Hematopoietic multipotent progenitor cell treated with erythropoietin and hydrocortisone succinate and interleukin-3 and kit ligand, for 8 days (in vitro differentiated cells): Measurements from ENCODE around the gene SH3RF2.
"Not testable (repeated sequence)": the region's sequence is repeated elsewhere in the genome, so short reads cannot be mapped to it uniquely, and the experiment has no call there.

Experiments used
- DNase-seq: peaks from one replicate; pipeline ENCODE4 v3.0.0-alpha.2; 2015

The SH3RF2 gene

DNA sequence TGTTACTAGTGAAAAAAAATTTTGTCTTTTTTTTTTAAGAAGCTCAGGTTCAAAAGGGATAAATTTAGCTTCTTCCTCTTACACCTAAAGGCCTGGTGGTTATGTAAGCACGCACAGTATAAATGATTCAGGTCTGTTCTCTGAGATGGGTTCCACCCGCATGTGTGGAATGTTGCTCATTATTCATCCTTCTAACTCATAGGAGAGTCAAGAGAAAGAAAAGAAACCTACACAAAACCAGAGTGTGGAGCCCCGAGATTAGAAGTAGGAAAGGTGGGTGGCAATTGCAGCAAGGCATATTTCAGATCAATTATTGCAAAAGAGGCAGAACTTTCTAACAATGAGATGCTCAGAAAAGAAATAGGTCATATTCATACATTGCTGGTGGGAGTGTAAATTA, 155.5 kb downstream of the SH3RF2 start:
- DNase-seq = no peak

- DNase-seq = no peak
Measured at GRCh38 chr5:146098047-146098446, 161.7 kb downstream of the SH3RF2 start.

- DNase-seq = no peak
Measured at GRCh38 chr5:146101646-146102045, 165.3 kb downstream of the SH3RF2 start.

DNA sequence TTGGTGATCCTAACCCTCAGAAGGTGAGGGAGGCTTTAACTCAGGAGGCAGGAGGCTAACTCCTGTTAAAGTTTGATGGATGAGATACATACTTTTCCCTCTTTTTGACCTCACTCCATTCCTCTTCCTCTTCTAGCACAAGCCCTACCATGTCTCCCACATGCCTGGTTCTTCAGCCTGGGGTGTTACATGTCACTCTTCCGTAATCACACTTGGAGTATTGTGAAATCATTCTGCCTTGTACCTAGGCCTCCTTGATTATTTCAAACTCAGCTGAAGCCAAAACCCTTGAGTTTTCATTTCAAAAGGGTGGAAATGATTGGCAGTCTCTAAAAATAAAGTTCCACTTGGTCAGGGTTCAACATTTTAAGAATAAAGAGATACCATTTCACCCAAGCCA, 167.2 kb downstream of the SH3RF2 start:
- DNase-seq = no peak

DNA sequence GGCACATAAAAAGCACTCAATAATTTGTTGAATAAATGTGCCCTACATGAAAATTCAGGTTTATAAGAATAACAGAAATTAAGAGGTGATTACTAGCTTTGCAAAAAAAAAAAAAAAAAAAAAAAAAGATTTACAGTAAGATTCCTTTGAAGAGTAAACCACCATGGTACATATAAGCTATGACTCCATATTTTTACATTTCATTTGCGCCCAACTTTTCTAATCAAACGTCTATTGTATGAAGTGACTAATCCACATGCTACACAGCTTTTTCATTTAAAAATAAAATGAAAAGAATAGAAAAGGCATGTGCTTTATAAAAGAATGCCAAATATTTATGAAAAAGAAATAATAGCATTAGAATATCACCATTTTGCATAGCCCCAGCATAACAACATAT, 169.1 kb downstream of the SH3RF2 start, which contains the start of gene PLAC8L1:
Gene PLAC8L1, minus strand, starts transcription at position 101 of the 400 bp plus-strand sequence. CDS start 1,266 bp downstream, outside the sequence.
- DNase-seq = no peak

DNA sequence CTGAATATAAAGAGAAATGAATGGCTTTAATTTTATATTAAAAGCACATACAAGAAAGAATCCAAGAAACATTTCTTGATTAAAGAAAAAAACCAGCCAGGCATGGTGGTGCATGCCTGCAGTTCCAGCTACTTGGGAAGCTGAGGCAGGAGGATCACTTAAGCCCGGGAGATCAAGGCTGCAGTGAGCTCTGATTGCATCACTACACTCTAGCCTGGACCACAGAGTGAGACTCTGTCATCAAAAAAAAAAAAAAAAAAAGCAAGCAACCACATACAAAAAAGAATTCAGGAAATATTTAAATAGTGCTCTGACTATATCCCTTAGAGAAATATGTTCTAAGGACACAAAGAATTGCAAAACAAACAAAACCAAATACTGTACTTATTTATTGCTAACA, 171.5 kb downstream of the SH3RF2 start:
- no peak for DNase-seq

DNA sequence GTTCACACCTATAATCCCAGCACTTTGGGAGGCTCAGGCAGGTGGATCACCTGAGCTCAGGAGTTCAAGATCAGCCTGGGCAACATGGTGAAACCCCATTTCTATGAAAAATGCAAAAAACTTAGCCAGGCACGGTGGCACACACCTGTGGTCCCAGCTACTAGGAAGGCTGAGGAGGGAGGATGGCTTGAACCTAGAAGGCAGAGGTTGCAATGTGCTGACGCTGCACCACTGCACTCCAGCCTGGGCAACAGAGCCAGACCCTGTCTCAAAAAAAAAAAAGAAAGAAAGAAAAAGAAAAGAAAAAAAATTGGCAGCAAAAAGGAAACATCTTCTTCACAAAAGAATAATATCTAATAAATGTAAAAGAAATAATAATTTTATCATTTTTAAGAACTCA, 172.5 kb downstream of the SH3RF2 start:
- not testable (repeated sequence) for DNase-seq

DNA sequence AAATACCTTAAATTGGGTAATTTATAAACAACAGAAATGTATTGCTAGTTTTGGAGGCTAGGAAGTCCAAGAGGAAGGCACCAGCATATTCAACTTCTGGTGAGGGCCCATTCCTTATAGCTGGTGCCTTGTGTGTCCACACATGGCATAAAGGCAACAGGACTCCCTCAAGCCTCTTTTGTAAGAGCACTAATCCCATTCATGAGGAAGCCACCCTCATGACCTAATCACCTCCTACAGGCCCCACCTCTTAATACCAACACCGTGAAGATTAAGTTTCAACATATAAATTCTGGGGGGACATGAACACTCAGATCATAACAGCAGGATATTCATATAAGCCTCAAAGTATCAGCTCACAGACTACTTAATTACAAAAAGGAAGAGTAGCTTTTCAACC, 173.0 kb downstream of the SH3RF2 start:
- peak; percentile 19 for DNase-seq

DNA sequence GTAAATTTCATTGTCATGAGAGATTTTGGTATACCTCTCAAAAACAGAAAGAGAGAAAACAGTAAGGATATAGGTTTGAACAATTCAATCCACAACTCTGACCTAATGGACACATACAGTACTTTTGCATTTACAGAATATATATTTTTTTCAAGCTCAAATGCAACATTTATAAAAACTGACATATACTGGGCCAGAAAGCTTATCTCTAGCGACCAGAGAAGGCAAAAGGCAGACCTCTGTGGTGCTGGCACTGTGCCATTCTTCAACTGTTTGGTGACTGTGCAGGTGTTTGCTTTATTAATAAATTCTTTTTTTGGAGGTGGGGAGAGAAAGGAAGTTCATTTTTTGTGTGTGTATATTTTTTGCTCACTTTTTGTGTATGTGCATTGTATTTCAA, 175.0 kb downstream of the SH3RF2 start:
- peak; percentile 96 for DNase-seq

DNA sequence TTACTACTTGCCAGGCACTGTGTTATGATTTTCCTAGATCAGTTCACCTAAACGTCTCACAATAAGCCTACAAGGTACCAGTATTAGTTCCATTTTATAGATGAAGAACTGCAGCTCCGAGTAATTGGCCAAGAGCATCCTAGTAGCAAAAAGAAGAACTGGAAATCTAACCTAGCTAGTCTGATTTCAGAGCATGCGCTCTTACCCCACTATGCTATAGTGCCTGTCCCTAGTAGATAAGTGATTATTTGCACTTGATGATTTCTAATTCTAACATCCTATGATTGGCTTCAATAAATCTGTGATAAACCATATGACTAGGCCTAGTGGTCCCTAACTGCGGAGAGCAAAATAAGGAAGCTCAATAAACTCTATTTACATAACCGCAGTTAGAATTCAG, 176.1 kb downstream of the SH3RF2 start:
- DNase-seq = peak; percentile 64
